ENCODE data around the gene PTDSS2. TPM values are rescaled to one million over a fixed set of nuclear protein-coding genes. Genes with fewer than 3 reads are reported as not detected.
A peak's percentile ranks its signal among the peaks of the same experiment; 100 is the strongest.

Gene PTDSS2
- total and polyA plus RNA-seq, 2 of the 4 experiments (the other 2 are of a cell fraction): 23.5 to 26.6 TPM

DNA sequence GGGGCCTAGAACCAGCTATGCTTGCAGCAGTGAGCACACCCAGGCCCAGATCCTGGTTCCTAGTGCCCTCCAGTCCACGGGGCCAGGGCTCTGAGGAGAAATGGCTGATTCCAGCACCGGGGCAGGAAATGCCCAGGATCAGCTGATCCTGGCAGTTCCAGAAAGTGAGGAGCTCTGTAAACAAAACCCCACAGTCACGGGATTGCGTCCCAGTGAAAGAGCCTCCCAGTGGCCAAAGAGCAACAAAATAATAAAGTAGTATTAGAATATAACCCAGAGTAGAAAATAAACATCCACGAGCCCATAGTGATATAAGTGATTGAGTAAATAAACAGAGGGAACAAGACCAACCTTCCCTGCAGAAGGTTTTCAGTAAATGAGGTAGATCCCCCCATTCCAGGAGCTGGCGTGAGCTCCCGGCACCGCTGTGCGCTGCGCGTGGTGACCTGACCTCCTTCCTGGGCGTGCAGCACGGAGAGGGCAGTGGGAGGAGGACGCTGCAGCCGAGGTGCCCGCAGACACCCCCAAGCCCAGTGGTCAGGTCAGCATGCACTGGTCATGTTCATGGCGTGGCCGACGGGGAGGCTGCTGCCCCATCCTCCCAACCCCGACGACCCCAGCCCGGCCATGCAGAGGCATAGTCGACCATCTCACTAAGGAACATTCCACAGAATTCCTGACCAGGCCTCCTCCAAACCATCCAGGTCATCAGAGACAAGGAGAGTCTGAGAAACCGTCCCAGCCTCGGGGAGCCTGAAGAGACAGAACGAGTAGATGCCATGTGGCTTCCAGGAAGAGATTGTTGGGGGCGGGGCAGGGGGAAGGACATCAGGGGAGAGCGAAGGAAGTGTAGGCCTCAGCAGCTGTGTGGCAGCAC, 19.8 kb downstream of the PTDSS2 start:
- Histone ChIP-seq H2BK15ac (ENCODE audit: low read depth, low read length) (peak overlapping the region; percentile 71; the same call in 1 of the 3 replicates), H3K4ac (ENCODE audit: low read depth, low read length) (peak overlapping the region; percentile 99), H3K18ac (ENCODE audit: low read depth, low read length) (peak overlapping the region; percentile 98), H2BK120ac (ENCODE audit: low read depth, low read length) (peak overlapping the region; percentile 79), H3K4me2 (ENCODE audit: low read depth, low read length) (peak overlapping the region; percentile 80), H3K9ac (ENCODE audit: low read depth, low read length) (peak overlapping the region; percentile 91), H3K23ac (ENCODE audit: low read depth, low read length) (peak overlapping the region; percentile 98), H3K56ac (ENCODE audit: extremely low read depth, insufficient read depth, low read length) (peak overlapping the region; percentile 57; the same call in 1 of the 2 replicates), H2AK5ac (ENCODE audit: low read depth, low read length) (peak overlapping the region; percentile 98), H2BK5ac (ENCODE audit: low read depth, low read length, poor library complexity, severe bottlenecking) (peak overlapping the region; percentile 90), H3K27ac (ENCODE audit: insufficient read depth, low read length) (peak overlapping the region; percentile 99), H2AK9ac (replicated peaks; ENCODE audit: low read depth, low read length, poor library complexity) (peak overlapping the region; percentile 97), H3K27me3 (ENCODE audit: control insufficient read depth, insufficient read depth, low read length) (no peaks in the 10 kb centered on the region), H3K36me3 (ENCODE audit: control insufficient read depth, insufficient read depth, low read length) (peaks cover 4% of the 10 kb centered on the region; the same call in 1 of the 2 replicates), H2AFZ (replicated peaks; ENCODE audit: low read length, poor library complexity) (peak overlapping the region; percentile 75), H3K4me3 (ENCODE audit: insufficient read depth, low read depth, low read length) (peak overlapping the region; percentile 6; the same call in 1 of the 2 replicates), H4K91ac (ENCODE audit: insufficient read depth, low read depth, low read length) (peak overlapping the region; percentile 96), H3K4me1 (ENCODE audit: control insufficient read depth, insufficient read depth, low read length) (peaks cover 17% of the 10 kb centered on the region), H3K79me1 (ENCODE audit: low read depth in 1 of 2, low read length in 2 of 2) (peaks cover 8 to 60% of the 10 kb centered on the region in 2 experiments), H2BK20ac (ENCODE audit: low read depth, low read length) (peak overlapping the region; percentile 71; the same call in 1 of the 2 replicates), H4K20me1 (ENCODE audit: insufficient read depth, low read length) (peaks cover 3% of the 10 kb centered on the region; the same call in 1 of the 2 replicates), H4K8ac (ENCODE audit: low read depth in 2 of 2, low read length in 2 of 2) (peak overlapping the region; percentile 99), H3K9me1 (ENCODE audit: insufficient read depth, low read length) (peaks cover 16% of the 10 kb centered on the region), H3K14ac (replicated peaks; ENCODE audit: low read depth, low read length) (peak overlapping the region; percentile 99), H4K5ac (ENCODE audit: low read depth, low read length) (peak overlapping the region; percentile 99), H3K9me3 (ENCODE audit: control insufficient read depth, insufficient read depth, low read length) (no peaks in the 10 kb centered on the region)
- in situ Hi-C loops (cut with MboI; ENCODE audit: low sequenced_read_pairs): no loop called here
- POLR2A ChIA-PET (ENCODE audit: unreplicated experiment): no interaction called here
- TF ChIP-seq SMC3 (IDR thresholded peaks at IDR 0.05; ENCODE audit: low read depth, low read length) (0 out of 2 replicates have a peak, but pooled peaks have one; percentile 25), MXI1 (IDR thresholded peaks at IDR 0.05; ENCODE audit: borderline replicate concordance, low read depth, low read length) (no peak), MAZ (IDR thresholded peaks at IDR 0.05; ENCODE audit: borderline replicate concordance, low read depth, low read length) (peak; percentile 76; the same call in 1 of the 2 replicates), BHLHE40 (IDR thresholded peaks at IDR 0.05; ENCODE audit: low read depth, low read length) (peak; percentile 98), CEBPB (IDR thresholded peaks at IDR 0.05; ENCODE audit: low read depth, low read length) (peak; percentile 8; the same call in 1 of the 2 replicates), MAFK (IDR thresholded peaks at IDR 0.05; ENCODE audit: low read depth, low read length) (peak; percentile 25; the same call in 1 of the 2 replicates), NFE2L2 (IDR thresholded peaks at IDR 0.05; ENCODE audit: low read depth, low read length) (no peak), POLR2A (IDR thresholded peaks at IDR 0.05; ENCODE audit: low read depth, low read length) (no peak), FOS (IDR thresholded peaks at IDR 0.05; ENCODE audit: low read depth, low read length) (no peak), RAD21 (IDR thresholded peaks at IDR 0.05; ENCODE audit: low read length) (no peak), CHD1 (IDR thresholded peaks at IDR 0.05; ENCODE audit: low read depth, low read length) (no peak), RCOR1 (IDR thresholded peaks at IDR 0.05; ENCODE audit: insufficient replicate concordance, low read length) (no peak)
- TF ChIP-seq, protein P1, sequence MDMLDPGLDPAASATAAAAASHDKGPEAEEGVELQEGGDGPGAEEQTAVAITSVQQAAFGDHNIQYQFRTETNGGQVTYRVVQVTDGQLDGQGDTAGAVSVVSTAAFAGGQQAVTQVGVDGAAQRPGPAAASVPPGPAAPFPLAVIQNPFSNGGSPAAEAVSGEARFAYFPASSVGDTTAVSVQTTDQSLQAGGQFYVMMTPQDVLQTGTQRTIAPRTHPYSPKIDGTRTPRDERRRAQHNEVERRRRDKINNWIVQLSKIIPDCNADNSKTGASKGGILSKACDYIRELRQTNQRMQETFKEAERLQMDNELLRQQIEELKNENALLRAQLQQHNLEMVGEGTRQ (IDR thresholded peaks at IDR 0.05; ENCODE audit: low read depth, low read length): peak; percentile 89
- TF ChIP-seq, protein P2, sequence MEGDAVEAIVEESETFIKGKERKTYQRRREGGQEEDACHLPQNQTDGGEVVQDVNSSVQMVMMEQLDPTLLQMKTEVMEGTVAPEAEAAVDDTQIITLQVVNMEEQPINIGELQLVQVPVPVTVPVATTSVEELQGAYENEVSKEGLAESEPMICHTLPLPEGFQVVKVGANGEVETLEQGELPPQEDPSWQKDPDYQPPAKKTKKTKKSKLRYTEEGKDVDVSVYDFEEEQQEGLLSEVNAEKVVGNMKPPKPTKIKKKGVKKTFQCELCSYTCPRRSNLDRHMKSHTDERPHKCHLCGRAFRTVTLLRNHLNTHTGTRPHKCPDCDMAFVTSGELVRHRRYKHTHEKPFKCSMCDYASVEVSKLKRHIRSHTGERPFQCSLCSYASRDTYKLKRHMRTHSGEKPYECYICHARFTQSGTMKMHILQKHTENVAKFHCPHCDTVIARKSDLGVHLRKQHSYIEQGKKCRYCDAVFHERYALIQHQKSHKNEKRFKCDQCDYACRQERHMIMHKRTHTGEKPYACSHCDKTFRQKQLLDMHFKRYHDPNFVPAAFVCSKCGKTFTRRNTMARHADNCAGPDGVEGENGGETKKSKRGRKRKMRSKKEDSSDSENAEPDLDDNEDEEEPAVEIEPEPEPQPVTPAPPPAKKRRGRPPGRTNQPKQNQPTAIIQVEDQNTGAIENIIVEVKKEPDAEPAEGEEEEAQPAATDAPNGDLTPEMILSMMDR (conservative IDR thresholded peaks at IDR 0.05; ENCODE audit: low read depth, low read length): peak; percentile 46
- BruUV-seq (replicated peaks): no TSS peak
- dilution Hi-C loops (cut with HindIII; ENCODE audit: low sequenced_read_pairs, unreplicated experiment): no loop called here
- intact Hi-C loops (cut with micrococcal nuclease): loop anchor here (2.0 kb wide), 1 partner anchor 19 kb away; the partner anchor contains the start of gene PTDSS2
- 80% methylated on average over 5 of the region's 28 CpGs; no CpG with 5 or more reads in 1 of the 2 experiments for WGBS, 2 experiments (ENCODE audit: extremely low coverage in 2 of 2, insufficient read length in 1 of 2)
- CTCF ChIA-PET: interaction anchor here (0.6 to 0.8 kb wide), 2 partner anchors 8 to 35 kb away, joined by 3 to 5 read pairs; no protein-coding TSS in a partner anchor
- ATAC-seq (ENCODE audit: low read depth) (peak; percentile 93), DNase-seq (peak; percentile 81)
